Esophagus squamous epithelium (tissue), 5 donors: Measurements from ENCODE around the gene ZFP36L1. TPM values are rescaled to one million over a fixed set of nuclear protein-coding genes. Genes with fewer than 3 reads are reported as not detected.

Experiments
- DNase-seq: peaks from one replicate; lab custom pipeline; 2025; lab: John Stamatoyannopoulos, UW
- H3K27ac ChIP-seq, 4 donors: fragments of 200-600 bp; sonication (generic); one replicate each; pipeline ENCODE4 v1.5.1; 2016 to 2019; ENCODE audit warnings: mild to moderate bottlenecking in 1 of 4
- H3K27me3 ChIP-seq, 4 donors: fragments of 200-600 bp; sonication (generic); 1 replicate in 3 of 4; 2 replicates in 1 of 4; pipeline versions ENCODE4 v1.5.1 to v1.6.0; 2017 to 2021; ENCODE audit warnings: antibody characterized with exemption in 1 of 4
- H3K36me3 ChIP-seq, 3 donors: fragments of 200-600 bp; sonication (generic); one replicate each; pipeline ENCODE4 v1.5.1; 2016 to 2019
- H3K4me1 ChIP-seq, 3 donors: fragments of 200-600 bp; sonication (generic); one replicate each; pipeline ENCODE4 v1.5.1; 2017 to 2019
- H3K4me3 ChIP-seq, 4 donors: fragments of 200-600 bp; sonication (generic); 1 replicate in 3 of 4; 2 replicates in 1 of 4; pipeline ENCODE4 v1.5.1; 2016 to 2019; ENCODE audit warnings: mild to moderate bottlenecking in 2 of 4, moderate library complexity in 1 of 4
- H3K9me3 ChIP-seq, 3 donors: fragments of 200-600 bp; sonication (generic); one replicate each; pipeline ENCODE4 v1.5.1; 2016 to 2019
- POLR2A ChIP-seq, 4 donors: fragments of 450-650 bp; IDR thresholded peaks; one replicate each; pipeline ENCODE4 v1.6.1; 2017; ENCODE audit warnings: antibody characterized with exemption in 4 of 4, mild to moderate bottlenecking in 4 of 4, moderate library complexity in 3 of 4
- WGBS, 2 donors: methylation state at CpG; one replicate each; pipeline ENCODE4 v1.1.5; 2018; 5-methylcytosine and 5-hydroxymethylcytosine counted together
- intact Hi-C: fragments of 100-400 bp; cut with DNase I; formaldehyde crosslinking; loops from one replicate; pipeline ENCODE4 v1.15.0; 2022
- total RNA-seq, 4 donors: library from RNA; depleted of rRNA; stranded (reverse); fragments of >200 nt; gene quantifications; one replicate each; pipeline ENCODE4 v1.1.0, GENCODE V29; 2016
- TF ChIP-seq, protein P1 (sequence below), 6 experiments: fragments of 450-650 bp in 4 of 6; fragments of 200-600 bp in 2 of 6; sonication (generic) in 2 of 6; IDR thresholded peaks; one replicate each; pipeline ENCODE4 v1.5.1; 2016 to 2019; ENCODE audit warnings: antibody characterized with exemption in 6 of 6, mild to moderate bottlenecking in 4 of 6, moderate library complexity in 4 of 6
- donor health status: DM: yes; HTN: yes; CAD: no.

Gene ZFP36L1
- total RNA-seq, 4 donors from 2014 or later, result 75.4 to 364 (median 152) TPM

DNA sequence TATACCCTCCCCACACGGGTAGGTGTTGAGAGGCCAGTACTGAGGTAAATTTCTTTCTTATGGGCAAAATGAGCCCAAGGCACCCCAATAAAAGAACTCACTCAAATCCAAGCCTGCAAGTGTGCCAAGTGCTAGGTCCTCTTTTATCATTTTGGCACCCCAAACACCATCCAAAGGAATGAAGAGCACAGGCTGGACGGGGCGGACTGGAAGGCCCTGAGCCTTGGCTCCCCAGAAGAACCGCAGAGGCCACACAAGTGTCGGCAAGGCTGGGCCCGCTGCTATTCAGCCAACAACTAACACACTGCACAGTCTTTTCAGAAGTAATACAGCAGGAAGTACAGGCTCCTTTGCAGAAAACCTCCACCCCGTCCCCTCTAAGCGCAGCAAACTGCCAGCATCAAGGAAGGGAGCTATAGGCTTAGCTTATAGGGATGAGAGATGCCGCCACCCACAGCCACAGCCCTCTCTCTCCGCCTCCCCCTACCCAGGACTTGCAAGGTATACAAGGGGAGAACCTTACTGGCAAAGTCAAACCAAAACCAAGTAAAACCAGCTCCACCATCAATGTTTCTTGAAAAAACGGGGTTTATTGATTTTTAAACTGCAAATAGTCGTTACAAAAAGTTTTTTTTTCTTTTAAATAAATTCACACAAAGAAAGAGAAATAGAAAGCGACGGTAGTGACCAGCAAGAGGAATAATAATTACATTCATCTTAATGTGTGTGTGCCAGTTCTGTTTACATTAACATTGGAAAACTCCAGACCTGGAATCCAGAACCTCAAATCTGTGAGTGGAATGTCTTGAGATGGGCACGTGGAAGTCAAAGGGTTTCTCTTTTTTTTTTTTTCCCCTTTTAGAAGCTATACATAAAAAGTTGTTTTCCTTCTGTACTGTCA, 5.5 kb downstream of the ZFP36L1 start:
- no peak for DNase-seq
- Histone ChIP-seq H3K36me3 (peaks cover 11 to 51% (median 15%) of the 10 kb centered on the region in 3 donors), H3K4me3 (peak overlapping the region in 3 of 4 donors; percentile 5 to 86 (median 69)), H3K4me1 (peaks cover 22 to 74% (median 36%) of the 10 kb centered on the region in 3 donors), H3K27ac (peak overlapping the region; percentile 91 to 100 (median 99)), H3K9me3 (no peaks in the 10 kb centered on the region), H3K27me3 (no peaks in the 10 kb centered on the region)
- TF ChIP-seq, protein P1, sequence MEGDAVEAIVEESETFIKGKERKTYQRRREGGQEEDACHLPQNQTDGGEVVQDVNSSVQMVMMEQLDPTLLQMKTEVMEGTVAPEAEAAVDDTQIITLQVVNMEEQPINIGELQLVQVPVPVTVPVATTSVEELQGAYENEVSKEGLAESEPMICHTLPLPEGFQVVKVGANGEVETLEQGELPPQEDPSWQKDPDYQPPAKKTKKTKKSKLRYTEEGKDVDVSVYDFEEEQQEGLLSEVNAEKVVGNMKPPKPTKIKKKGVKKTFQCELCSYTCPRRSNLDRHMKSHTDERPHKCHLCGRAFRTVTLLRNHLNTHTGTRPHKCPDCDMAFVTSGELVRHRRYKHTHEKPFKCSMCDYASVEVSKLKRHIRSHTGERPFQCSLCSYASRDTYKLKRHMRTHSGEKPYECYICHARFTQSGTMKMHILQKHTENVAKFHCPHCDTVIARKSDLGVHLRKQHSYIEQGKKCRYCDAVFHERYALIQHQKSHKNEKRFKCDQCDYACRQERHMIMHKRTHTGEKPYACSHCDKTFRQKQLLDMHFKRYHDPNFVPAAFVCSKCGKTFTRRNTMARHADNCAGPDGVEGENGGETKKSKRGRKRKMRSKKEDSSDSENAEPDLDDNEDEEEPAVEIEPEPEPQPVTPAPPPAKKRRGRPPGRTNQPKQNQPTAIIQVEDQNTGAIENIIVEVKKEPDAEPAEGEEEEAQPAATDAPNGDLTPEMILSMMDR (IDR thresholded peaks at IDR 0.05), result no peak
- TF ChIP-seq POLR2A (IDR thresholded peaks at IDR 0.05), result peak in 2 of 4 donors; percentile 11 to 37
- WGBS, 2 donors, result 11 to 23% methylated on average over 5 to 11 of the region's 15 CpGs
- intact Hi-C loops, result loop anchor here (5.0 to 10.0 kb wide), 2 partner anchors 110 to 243 kb away; no protein-coding TSS in a partner anchor

DNA sequence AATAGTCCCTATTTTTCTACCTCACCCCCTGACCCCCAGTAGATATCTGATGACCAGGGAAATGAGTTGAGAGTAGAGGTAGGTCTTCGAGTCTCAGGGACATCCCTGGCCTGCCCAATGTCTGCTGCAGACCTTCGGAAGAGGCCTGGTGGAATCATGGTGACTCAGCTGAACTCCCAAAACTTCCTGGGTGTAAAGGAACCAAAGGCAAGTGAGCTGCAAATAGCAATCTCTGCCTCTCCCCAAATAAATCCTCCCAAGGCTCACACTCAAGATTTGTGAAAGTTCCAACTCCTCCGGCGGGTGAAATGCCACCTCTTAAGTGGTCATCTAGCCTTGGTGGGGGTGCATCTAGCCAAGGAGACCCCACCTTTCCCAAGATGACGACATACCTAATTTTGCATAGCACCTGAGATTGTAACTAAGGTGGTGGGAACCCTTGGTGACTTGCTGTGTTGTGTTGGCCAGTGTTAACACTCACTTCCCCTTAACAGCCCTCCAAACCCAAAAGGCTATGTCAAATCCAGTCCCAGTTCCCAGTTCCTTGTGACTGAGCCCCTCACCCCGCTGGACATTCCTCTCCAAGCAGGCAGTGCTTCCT, 6.3 kb downstream of the ZFP36L1 start:
- peaks cover 11 to 50% (median 15%) of the 10 kb centered on the region in 3 donors for H3K36me3 ChIP-seq
- peaks cover 24 to 81% (median 41%) of the 10 kb centered on the region in 3 donors for H3K4me1 ChIP-seq
- peak overlapping the region in 2 of 4 donors; percentile 69 to 86 for H3K4me3 ChIP-seq

DNA sequence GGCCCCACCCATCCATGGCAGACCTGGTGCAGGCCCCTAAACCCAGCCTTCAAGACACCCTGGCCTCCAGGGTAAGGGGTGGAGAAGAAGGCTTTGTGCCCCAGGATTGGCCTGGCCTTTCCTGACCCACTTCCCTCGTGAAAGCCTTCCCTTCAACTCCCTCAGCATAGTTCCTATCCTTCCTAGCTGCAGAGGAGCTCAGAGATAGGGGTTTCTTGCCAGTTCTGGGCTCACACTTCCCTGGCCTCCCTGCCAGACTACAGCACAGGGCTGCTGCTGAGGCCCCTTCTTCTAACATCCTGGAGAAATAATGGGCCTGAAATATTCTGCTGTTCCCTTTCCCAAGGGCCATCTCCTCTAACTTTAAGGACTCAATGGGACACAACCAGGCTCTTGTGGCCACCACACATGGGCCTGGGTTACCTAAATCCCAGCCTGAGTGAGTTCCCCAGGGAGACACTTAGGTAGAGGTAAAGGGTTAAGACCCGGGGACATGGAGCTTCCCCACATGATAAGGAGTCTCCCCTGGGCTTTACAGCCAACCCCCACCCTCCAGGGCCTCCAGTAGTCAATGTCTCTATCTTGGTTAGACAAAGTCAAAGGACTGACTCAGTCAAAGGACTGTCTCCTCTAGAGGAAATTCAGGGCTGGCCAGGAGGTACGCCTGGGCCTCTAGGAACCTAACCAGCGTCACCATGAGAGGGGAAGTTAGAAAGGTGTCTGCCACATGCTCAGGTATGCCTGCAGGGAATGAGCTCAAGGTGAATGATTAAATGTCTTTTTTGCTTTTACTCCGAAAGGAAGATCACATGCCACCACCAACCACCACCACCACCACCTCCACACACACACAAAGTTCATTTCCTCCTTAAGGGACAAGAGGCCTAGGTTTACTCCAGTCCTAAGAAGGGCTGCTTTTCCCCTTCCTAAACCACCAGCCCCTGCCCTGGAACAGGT, 7.1 kb downstream of the ZFP36L1 start:
- 24 to 43% methylated on average over 4 to 5 of the region's 5 CpGs for WGBS, 2 donors
- Histone ChIP-seq H3K36me3 (peaks cover 11 to 42% (median 15%) of the 10 kb centered on the region in 3 donors), H3K9me3 (no peaks in the 10 kb centered on the region), H3K27me3 (no peaks in the 10 kb centered on the region), H3K27ac (peak overlapping the region; percentile 91 to 100 (median 99)), H3K4me3 (no peak overlapping the region), H3K4me1 (peaks cover 32 to 89% (median 49%) of the 10 kb centered on the region in 3 donors)
- intact Hi-C loops, result loop anchor here (5.0 to 10.0 kb wide), 2 partner anchors 109 to 241 kb away; no protein-coding TSS in a partner anchor
- TF ChIP-seq, protein P1 (IDR thresholded peaks at IDR 0.05), result no peak
- peak in 1 of 4 donors; percentile 19 for TF ChIP-seq POLR2A (IDR thresholded peaks at IDR 0.05)
- DNase-seq, result no peak

More for the DNA sequence above, 6.3 kb downstream of the ZFP36L1 start:
- H3K27me3 ChIP-seq, result no peaks in the 10 kb centered on the region
- TF ChIP-seq, protein P1 (IDR thresholded peaks at IDR 0.05), result no peak
- no peak for TF ChIP-seq POLR2A (IDR thresholded peaks at IDR 0.05)
- no peaks in the 10 kb centered on the region for H3K9me3 ChIP-seq
- H3K27ac ChIP-seq, result peak overlapping the region; percentile 91 to 100 (median 99)
- WGBS, 2 donors, result 35 to 49% methylated on average over 4 to 5 of the region's 6 CpGs
- intact Hi-C loops, result loop anchor here (5.0 to 10.0 kb wide), 2 partner anchors 109 to 242 kb away; no protein-coding TSS in a partner anchor
- no peak for DNase-seq

DNA sequence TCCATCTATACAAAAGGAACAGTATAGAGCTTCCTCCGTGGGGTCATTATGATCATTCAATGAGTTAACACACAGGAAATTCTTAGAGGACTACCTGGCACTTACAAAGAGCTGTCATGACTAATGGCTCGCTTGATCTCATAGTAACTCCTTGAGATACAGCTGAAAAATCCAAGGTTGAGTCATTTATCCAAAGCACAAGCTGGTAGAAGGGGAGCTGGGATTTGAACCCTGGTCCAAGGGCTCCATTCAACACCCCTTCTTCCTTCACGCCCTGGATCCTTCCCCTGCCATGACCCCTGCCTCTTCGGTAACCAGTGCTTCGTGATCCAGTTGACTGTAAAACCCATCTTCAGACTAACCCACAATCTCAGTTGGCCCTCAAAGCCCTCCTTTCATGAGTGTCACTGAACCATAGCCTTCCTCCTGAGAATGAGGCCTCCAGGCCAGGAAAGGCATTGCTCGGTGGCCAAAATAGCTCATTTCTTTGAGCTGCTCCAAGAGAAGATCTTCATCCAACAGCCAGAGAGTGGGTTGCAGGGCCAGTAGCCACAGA, 7.8 kb downstream of the ZFP36L1 start:
- peak overlapping the region; percentile 91 to 100 (median 99) for H3K27ac ChIP-seq
- intact Hi-C loops, result loop anchor here (5.0 to 10.0 kb wide), 2 partner anchors 108 to 240 kb away; no protein-coding TSS in a partner anchor
- TF ChIP-seq POLR2A (IDR thresholded peaks at IDR 0.05), result no peak
- TF ChIP-seq, protein P1 (IDR thresholded peaks at IDR 0.05), result no peak
- peaks cover 40 to 94% (median 57%) of the 10 kb centered on the region in 3 donors for H3K4me1 ChIP-seq
- H3K4me3 ChIP-seq, result no peak overlapping the region
- H3K9me3 ChIP-seq, result no peaks in the 10 kb centered on the region
- peaks cover 10 to 34% (median 11%) of the 10 kb centered on the region in 3 donors for H3K36me3 ChIP-seq
- no peaks in the 10 kb centered on the region for H3K27me3 ChIP-seq
- 43 to 47% methylated on average over 3 to 6 of the region's 6 CpGs for WGBS, 2 donors
- no peak for DNase-seq
